Measurements from ENCODE around the gene RBMS1. TPM values are rescaled to one million over a fixed set of nuclear protein-coding genes. Genes with fewer than 3 reads are reported as not detected.

Gene RBMS1
- total RNA-seq, 1 donor = 121 TPM

DNA sequence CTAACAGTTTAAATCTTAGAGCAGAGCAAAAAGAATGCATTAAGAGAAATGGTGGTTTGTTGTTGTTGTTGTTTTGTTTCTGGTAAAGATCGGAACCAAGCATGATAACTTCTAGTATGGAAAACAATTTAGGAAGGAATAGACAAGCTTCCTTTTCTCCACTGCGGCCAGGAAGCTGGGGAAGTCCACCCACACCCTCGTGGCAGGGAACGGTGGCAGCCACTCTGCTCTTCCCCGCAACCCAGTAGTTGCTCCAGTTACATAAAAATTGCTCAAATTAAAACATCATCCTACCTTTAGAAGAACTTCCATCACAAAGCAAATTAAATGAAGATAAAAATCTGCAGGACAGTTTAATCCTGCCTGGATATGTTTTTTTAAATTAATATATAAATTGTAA is 113.0 kb downstream of the RBMS1 start:
- H3K4me3 ChIP-seq (ENCODE audit: low read depth, low read length) = no peak overlapping the region
- TF ChIP-seq, protein P1, sequence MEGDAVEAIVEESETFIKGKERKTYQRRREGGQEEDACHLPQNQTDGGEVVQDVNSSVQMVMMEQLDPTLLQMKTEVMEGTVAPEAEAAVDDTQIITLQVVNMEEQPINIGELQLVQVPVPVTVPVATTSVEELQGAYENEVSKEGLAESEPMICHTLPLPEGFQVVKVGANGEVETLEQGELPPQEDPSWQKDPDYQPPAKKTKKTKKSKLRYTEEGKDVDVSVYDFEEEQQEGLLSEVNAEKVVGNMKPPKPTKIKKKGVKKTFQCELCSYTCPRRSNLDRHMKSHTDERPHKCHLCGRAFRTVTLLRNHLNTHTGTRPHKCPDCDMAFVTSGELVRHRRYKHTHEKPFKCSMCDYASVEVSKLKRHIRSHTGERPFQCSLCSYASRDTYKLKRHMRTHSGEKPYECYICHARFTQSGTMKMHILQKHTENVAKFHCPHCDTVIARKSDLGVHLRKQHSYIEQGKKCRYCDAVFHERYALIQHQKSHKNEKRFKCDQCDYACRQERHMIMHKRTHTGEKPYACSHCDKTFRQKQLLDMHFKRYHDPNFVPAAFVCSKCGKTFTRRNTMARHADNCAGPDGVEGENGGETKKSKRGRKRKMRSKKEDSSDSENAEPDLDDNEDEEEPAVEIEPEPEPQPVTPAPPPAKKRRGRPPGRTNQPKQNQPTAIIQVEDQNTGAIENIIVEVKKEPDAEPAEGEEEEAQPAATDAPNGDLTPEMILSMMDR (IDR thresholded peaks at IDR 0.05; ENCODE audit: insufficient read depth, low read depth, low read length) = no peak
- no peak for DNase-seq (ENCODE audit: low read depth)

DNA sequence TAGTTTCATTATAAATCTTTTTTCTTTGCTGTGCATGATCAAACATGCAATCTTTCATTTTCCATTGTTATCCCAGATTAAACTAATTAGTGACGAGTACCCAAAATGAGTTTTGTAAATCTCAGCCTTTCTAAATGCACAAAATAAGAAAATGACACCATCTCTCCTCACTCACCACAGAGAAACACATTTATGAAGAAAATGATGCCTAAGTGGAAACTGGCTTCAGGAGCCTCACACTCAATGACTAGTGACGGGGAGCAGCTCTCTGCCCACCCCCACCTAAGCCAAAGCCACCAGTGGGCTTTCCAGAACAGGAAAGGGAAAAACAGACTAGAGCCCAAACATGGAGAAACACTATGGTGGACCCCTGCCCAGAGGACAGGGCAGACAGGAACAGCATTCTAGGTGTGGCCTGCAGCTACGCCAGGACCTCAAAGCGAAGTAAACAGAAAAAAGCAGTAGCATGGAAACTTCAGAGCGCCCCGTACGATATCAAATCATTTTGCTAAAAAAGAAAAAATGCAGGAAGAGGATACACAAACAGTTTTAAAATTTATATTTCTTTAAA is 113.5 kb downstream of the RBMS1 start:
- TF ChIP-seq, protein P1 (IDR thresholded peaks at IDR 0.05; ENCODE audit: insufficient read depth, low read depth, low read length) = no peak
- DNase-seq (ENCODE audit: low read depth) = no peak
- H3K4me3 ChIP-seq (ENCODE audit: low read depth, low read length) = no peak overlapping the region

DNA sequence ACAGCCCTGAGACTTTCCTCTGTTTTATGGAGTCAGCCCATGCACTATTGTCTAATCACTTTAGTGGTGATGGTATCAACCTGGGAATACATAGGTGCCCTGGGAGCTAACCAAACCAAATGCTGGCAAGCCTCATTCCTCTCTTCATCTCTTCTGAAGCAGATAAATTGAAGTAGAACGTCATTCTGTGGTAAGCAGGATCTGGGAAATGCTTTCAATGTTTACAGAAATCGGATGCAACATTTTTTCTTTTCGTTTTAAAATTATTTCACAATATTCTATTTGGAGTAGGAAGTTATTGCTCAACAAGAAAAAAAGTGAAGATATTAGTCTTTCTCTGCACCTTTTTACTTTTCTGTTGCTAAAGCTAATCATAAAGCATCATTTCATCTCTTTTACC is 114.2 kb downstream of the RBMS1 start:
- DNase-seq (ENCODE audit: low read depth) = peak; percentile 98
- H3K4me3 ChIP-seq (ENCODE audit: low read depth, low read length) = no peak overlapping the region

DNA sequence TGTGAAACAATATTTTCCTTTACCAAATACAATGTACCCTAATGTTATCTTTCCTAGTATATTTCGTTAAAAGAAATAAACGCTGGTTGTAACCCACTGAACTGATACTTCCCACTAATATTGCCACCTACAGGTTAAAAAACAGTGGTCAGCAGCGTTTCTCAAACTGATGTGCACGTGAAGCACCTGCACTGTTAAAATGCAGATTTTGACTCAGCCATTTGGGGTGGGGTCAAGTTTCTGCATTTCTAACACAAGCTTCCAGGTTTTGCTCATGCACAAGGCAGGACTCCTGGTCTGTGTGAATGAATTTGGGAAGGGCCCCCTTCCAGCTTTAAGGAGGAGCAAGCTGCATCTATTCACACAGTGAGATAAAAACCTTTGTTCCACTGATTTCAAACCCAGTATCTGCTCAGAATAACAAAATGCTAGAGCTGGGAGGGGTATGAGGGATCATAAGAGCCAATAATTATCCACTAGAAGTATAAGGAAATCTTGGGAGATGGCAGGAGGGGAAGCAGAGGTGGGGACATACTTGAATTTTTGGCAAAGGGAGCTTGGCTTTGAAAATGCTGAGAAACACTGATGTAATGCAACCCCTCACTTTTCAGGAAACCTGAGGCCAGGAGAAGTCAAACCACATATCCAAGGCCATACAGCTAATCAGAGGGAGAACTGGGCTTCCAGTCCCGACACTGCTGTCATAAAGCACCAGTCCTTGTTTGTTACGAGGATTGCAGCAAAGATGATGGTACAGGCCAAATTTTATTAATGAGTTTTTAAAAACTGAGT is 116.2 kb downstream of the RBMS1 start:
- no peak overlapping the region for H3K4me3 ChIP-seq (ENCODE audit: low read depth, low read length)
- peak; percentile 53 for DNase-seq (ENCODE audit: low read depth)
- TF ChIP-seq, protein P1 (IDR thresholded peaks at IDR 0.05; ENCODE audit: insufficient read depth, low read depth, low read length) = peak; percentile 23

More for the DNA sequence above, 114.2 kb downstream of the RBMS1 start:
- TF ChIP-seq, protein P1 (IDR thresholded peaks at IDR 0.05; ENCODE audit: insufficient read depth, low read depth, low read length) = no peak

DNA sequence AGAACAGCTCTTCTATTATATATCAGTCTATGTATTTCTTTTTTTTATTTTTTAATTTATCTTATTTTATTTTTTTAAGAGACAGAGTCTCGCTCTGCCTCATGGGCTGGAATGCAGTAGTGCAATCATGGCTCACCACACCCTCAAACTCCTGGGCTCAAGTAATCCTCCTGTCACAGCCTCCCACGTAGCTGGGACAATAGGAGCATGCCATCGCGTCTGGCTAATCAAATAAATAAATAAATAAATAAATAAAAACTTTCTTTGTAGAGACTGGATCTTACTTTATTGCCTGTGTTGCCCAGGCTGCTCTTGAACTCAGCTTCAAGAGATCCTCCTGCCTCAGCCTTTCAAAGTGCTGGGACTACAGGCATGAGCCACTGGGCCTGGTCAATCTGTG is 117.0 kb downstream of the RBMS1 start:
- TF ChIP-seq, protein P1 (IDR thresholded peaks at IDR 0.05; ENCODE audit: insufficient read depth, low read depth, low read length) = no peak
- DNase-seq (ENCODE audit: low read depth) = peak; percentile 89
- H3K4me3 ChIP-seq (ENCODE audit: low read depth, low read length) = no peak overlapping the region

DNA sequence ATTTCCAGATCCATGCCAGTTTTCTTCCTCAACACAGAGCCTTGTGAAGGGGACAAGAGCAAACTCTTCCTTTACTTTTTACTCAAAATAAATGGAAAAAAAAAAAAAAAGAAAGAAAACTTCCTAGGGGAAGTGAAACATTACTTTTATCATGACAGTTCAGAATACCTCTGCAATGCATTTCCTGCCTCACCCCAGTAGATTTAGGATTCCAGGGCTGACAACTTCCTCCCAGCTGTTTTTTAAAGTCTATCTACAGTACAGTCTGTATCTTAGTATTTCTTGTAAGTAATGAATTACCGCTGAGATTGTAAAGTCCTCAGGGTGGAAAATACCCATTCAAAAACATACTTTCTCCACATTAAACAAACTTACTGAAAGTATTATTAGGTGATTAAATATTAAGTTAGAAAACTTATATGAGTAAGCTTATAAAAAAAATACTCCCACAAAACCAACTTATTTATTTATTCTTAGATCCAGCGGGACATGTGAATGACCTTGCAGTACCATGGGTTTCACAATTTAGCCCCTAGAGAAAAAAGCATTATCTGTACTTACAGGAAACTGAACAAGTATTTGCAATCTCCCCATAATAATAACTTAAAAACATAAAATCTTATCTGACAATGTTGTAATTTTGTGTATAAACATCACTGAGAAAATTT is 117.7 kb downstream of the RBMS1 start:
- H3K4me3 ChIP-seq (ENCODE audit: low read depth, low read length) = peak overlapping the region; percentile 35
- TF ChIP-seq, protein P1 (IDR thresholded peaks at IDR 0.05; ENCODE audit: insufficient read depth, low read depth, low read length) = no peak
- peak; percentile 97 for DNase-seq (ENCODE audit: low read depth)

Data from fibroblast of villous mesenchyme (primary cell).